ENCODE data around the gene UPF3A.

The UPF3A gene

DNA sequence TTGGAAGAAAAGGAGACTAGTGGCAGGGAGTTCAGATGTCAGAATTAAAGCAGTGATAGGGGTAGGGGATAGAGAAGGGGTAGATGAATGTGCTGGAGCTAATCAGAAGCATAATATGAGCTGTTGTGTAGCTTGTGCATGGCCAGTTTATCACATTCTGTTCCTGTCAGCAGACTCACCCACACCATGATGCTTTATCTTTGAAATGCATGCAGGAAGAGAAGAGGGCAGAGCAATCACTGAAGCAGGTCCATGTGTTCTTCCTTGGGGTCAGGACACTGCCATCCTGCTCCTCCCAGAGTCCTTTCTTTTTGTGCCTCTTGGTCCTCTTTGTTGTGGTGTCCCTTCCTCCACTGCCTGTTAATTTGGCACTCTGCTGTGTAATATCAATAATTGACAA is 38.7 kb downstream of the UPF3A start:
- no peak for TF ChIP-seq EZH2phosphoT487 (IDR thresholded peaks at IDR 0.05; ENCODE audit: low read depth)
- H3K79me2 ChIP-seq (ENCODE audit: low read length) = peaks cover 96% of the 10 kb centered on the region
- no peaks in the 10 kb centered on the region for H3K27me3 ChIP-seq (ENCODE audit: low read depth, low read length)
- H2AFZ ChIP-seq (ENCODE audit: low read depth, low read length) = no peak overlapping the region
- no peaks in the 10 kb centered on the region for H3K9me3 ChIP-seq (ENCODE audit: insufficient read depth, low read length)
- H3K9ac ChIP-seq (ENCODE audit: low read length) = no peak overlapping the region
- no peak overlapping the region for H3K4me3 ChIP-seq (ENCODE audit: low read length)
- peaks cover 7% of the 10 kb centered on the region for H3K4me1 ChIP-seq (ENCODE audit: low read length)
- no peak overlapping the region for H3K27ac ChIP-seq (ENCODE audit: low read length)
- peaks cover 85% of the 10 kb centered on the region for H4K20me1 ChIP-seq (ENCODE audit: insufficient read depth, low read length)
- peaks cover 68% of the 10 kb centered on the region for H3K36me3 ChIP-seq (replicated peaks; ENCODE audit: low read depth, low read length)
- no peak overlapping the region for H3K4me2 ChIP-seq (ENCODE audit: low read length)

DNA sequence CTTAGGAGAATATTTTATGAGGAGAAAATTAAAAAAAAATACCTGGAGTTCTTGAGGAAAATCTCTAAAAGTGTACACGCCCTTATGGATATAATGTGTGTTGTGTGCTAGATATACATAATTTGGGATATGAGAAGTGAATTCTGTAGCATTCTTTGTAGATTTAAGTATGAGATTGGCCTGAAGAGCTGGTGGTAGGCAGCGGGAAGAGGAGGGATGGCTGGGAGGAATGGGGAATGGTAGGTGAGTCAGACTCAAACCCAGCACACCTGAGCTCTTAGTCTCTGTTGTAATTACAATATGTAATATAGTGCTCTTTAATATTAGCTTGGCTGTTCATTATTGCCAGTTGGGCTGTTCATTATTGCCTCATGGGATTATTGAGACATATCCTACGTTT is 39.9 kb downstream of the UPF3A start:
- Histone ChIP-seq H3K9ac (ENCODE audit: low read length) (no peak overlapping the region), H3K9me3 (ENCODE audit: insufficient read depth, low read length) (no peaks in the 10 kb centered on the region), H4K20me1 (ENCODE audit: insufficient read depth, low read length) (peaks cover 86% of the 10 kb centered on the region), H3K4me1 (ENCODE audit: low read length) (no peaks in the 10 kb centered on the region), H3K4me3 (ENCODE audit: low read length) (no peak overlapping the region), H3K79me2 (ENCODE audit: low read length) (peaks cover 96% of the 10 kb centered on the region), H2AFZ (ENCODE audit: low read depth, low read length) (no peak overlapping the region), H3K27ac (ENCODE audit: low read length) (no peak overlapping the region), H3K27me3 (ENCODE audit: low read depth, low read length) (no peaks in the 10 kb centered on the region), H3K4me2 (ENCODE audit: low read length) (no peak overlapping the region), H3K36me3 (replicated peaks; ENCODE audit: low read depth, low read length) (peaks cover 76% of the 10 kb centered on the region)
- TF ChIP-seq EZH2phosphoT487 (IDR thresholded peaks at IDR 0.05; ENCODE audit: low read depth) = no peak
- TF ChIP-seq, protein P1, sequence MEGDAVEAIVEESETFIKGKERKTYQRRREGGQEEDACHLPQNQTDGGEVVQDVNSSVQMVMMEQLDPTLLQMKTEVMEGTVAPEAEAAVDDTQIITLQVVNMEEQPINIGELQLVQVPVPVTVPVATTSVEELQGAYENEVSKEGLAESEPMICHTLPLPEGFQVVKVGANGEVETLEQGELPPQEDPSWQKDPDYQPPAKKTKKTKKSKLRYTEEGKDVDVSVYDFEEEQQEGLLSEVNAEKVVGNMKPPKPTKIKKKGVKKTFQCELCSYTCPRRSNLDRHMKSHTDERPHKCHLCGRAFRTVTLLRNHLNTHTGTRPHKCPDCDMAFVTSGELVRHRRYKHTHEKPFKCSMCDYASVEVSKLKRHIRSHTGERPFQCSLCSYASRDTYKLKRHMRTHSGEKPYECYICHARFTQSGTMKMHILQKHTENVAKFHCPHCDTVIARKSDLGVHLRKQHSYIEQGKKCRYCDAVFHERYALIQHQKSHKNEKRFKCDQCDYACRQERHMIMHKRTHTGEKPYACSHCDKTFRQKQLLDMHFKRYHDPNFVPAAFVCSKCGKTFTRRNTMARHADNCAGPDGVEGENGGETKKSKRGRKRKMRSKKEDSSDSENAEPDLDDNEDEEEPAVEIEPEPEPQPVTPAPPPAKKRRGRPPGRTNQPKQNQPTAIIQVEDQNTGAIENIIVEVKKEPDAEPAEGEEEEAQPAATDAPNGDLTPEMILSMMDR (IDR thresholded peaks at IDR 0.05; ENCODE audit: low read depth, low read length) = no peak

DNA sequence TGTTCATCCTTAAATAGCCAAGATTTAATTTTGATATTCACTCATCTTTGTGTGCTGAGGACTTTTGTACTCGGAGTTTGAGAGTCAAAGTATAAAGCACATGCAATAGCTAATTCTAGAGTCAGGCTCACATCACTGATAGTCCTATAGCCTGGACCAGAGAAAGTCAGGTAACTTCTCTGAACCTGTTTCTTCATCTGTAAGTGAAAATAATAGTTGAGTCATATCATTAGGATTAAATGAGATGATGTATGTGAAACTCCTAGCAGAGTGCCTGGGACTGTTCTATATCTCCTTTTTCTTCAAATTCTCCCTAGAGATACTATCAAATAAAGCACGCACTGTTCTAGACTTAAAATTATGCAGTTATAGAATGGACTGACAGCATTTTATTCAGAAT is 41.9 kb downstream of the UPF3A start:
- H3K4me2 ChIP-seq (ENCODE audit: low read length) = no peak overlapping the region
- no peak overlapping the region for H3K9ac ChIP-seq (ENCODE audit: low read length)
- H2AFZ ChIP-seq (ENCODE audit: low read depth, low read length) = no peak overlapping the region
- peaks cover 73% of the 10 kb centered on the region for H4K20me1 ChIP-seq (ENCODE audit: insufficient read depth, low read length)
- H3K4me1 ChIP-seq (ENCODE audit: low read length) = no peaks in the 10 kb centered on the region
- peaks cover 72% of the 10 kb centered on the region for H3K36me3 ChIP-seq (replicated peaks; ENCODE audit: low read depth, low read length)
- no peaks in the 10 kb centered on the region for H3K9me3 ChIP-seq (ENCODE audit: insufficient read depth, low read length)
- no peak overlapping the region for H3K4me3 ChIP-seq (ENCODE audit: low read length)
- peaks cover 88% of the 10 kb centered on the region for H3K79me2 ChIP-seq (ENCODE audit: low read length)
- no peak for TF ChIP-seq EZH2phosphoT487 (IDR thresholded peaks at IDR 0.05; ENCODE audit: low read depth)
- TF ChIP-seq, protein P1 (IDR thresholded peaks at IDR 0.05; ENCODE audit: low read depth, low read length) = no peak
- no peak overlapping the region for H3K27ac ChIP-seq (ENCODE audit: low read length)
- H3K27me3 ChIP-seq (ENCODE audit: low read depth, low read length) = no peaks in the 10 kb centered on the region

DNA sequence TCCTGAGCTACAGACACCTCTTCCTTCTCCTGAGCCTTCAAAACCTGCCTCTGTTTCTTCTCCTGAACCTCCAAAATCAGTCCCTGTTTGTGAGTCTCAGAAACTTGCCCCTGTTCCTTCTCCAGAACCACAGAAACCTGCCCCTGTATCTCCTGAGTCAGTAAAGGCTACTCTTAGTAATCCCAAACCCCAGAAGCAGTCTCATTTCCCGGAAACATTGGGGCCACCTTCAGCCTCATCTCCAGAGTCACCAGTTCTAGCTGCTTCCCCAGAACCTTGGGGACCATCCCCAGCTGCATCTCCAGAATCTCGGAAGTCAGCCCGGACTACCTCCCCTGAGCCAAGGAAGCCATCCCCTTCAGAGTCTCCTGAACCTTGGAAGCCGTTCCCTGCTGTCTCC is 42.9 kb downstream of the UPF3A start:
- no peak overlapping the region for H3K9ac ChIP-seq (ENCODE audit: low read length)
- H3K79me2 ChIP-seq (ENCODE audit: low read length) = peaks cover 78% of the 10 kb centered on the region
- no peak overlapping the region for H3K4me3 ChIP-seq (ENCODE audit: low read length)
- H3K4me1 ChIP-seq (ENCODE audit: low read length) = no peaks in the 10 kb centered on the region
- no peak overlapping the region for H3K4me2 ChIP-seq (ENCODE audit: low read length)
- H3K27me3 ChIP-seq (ENCODE audit: low read depth, low read length) = no peaks in the 10 kb centered on the region
- H3K9me3 ChIP-seq (ENCODE audit: insufficient read depth, low read length) = no peaks in the 10 kb centered on the region
- H3K36me3 ChIP-seq (replicated peaks; ENCODE audit: low read depth, low read length) = peaks cover 74% of the 10 kb centered on the region
- TF ChIP-seq, protein P1 (IDR thresholded peaks at IDR 0.05; ENCODE audit: low read depth, low read length) = no peak
- no peak for TF ChIP-seq EZH2phosphoT487 (IDR thresholded peaks at IDR 0.05; ENCODE audit: low read depth)
- no peak overlapping the region for H2AFZ ChIP-seq (ENCODE audit: low read depth, low read length)
- H4K20me1 ChIP-seq (ENCODE audit: insufficient read depth, low read length) = peaks cover 69% of the 10 kb centered on the region
- no peak overlapping the region for H3K27ac ChIP-seq (ENCODE audit: low read length)

DNA sequence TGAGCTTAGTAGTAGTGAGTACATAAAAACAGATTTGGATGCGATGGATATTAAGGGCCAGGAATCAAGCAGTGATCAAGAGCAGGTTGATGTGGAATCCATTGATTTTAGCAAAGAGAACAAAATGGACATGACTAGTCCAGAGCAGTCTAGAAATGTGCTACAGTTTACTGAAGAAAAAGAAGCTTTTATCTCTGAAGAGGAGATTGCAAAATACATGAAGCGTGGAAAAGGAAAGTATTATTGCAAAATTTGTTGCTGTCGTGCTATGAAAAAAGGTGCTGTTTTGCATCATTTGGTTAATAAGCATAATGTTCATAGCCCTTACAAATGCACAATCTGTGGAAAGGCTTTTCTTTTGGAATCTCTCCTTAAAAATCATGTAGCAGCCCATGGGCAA is 44.3 kb downstream of the UPF3A start:
- Histone ChIP-seq H3K4me2 (ENCODE audit: low read length) (no peak overlapping the region), H3K36me3 (replicated peaks; ENCODE audit: low read depth, low read length) (peaks cover 71% of the 10 kb centered on the region), H2AFZ (ENCODE audit: low read depth, low read length) (no peak overlapping the region), H3K79me2 (ENCODE audit: low read length) (peaks cover 64% of the 10 kb centered on the region), H4K20me1 (ENCODE audit: insufficient read depth, low read length) (peaks cover 57% of the 10 kb centered on the region), H3K27ac (ENCODE audit: low read length) (no peak overlapping the region), H3K27me3 (ENCODE audit: low read depth, low read length) (no peaks in the 10 kb centered on the region), H3K9me3 (ENCODE audit: insufficient read depth, low read length) (no peaks in the 10 kb centered on the region), H3K9ac (ENCODE audit: low read length) (no peak overlapping the region), H3K4me1 (ENCODE audit: low read length) (no peaks in the 10 kb centered on the region), H3K4me3 (ENCODE audit: low read length) (no peak overlapping the region)
- TF ChIP-seq, protein P1 (IDR thresholded peaks at IDR 0.05; ENCODE audit: low read depth, low read length) = no peak
- TF ChIP-seq EZH2phosphoT487 (IDR thresholded peaks at IDR 0.05; ENCODE audit: low read depth) = no peak
